Neuronal stem cell (in vitro differentiated cells): ENCODE results near the gene TAAR1.

Experiments used
- DNase-seq: peaks from one replicate; pipeline ENCODE4 v3.0.0-alpha.2; 2013; ENCODE audit warnings: low spot score
- H2AFZ ChIP-seq: one replicate; pipeline ENCODE4 v1.6.1; 2013; ENCODE audit warnings: mild to moderate bottlenecking, low read length, inconsistent platforms
- H2AK5ac ChIP-seq: 2 replicates; pipeline ENCODE4 v1.6.1; 2013; ENCODE audit warnings: low read depth, mild to moderate bottlenecking, inconsistent platforms, low read length, moderate library complexity, mixed read lengths
- H2BK120ac ChIP-seq: 2 replicates; pipeline ENCODE4 v1.6.1; 2013; ENCODE audit warnings: low read depth, mild to moderate bottlenecking, inconsistent platforms, low read length, moderate library complexity, mixed read lengths
- H2BK12ac ChIP-seq: one replicate; pipeline ENCODE4 v1.6.1; 2013; ENCODE audit warnings: low read length, inconsistent platforms
- H2BK15ac ChIP-seq: 2 replicates; pipeline ENCODE4 v1.6.1; 2013; ENCODE audit warnings: mild to moderate bottlenecking, low read length, inconsistent platforms, mixed read lengths
- H2BK5ac ChIP-seq: one replicate; pipeline ENCODE4 v1.6.1; 2013; ENCODE audit warnings: inconsistent platforms, mild to moderate bottlenecking, low read length, moderate library complexity
- H3K14ac ChIP-seq: one replicate; pipeline ENCODE4 v1.6.1; 2013; ENCODE audit warnings: low read length, inconsistent platforms
- H3K18ac ChIP-seq: 2 replicates; pipeline ENCODE4 v1.6.1; 2013; ENCODE audit warnings: low read length, inconsistent platforms
- H3K23ac ChIP-seq: 2 replicates; pipeline ENCODE4 v1.6.1; 2013; ENCODE audit warnings: low read depth, mild to moderate bottlenecking, mixed read lengths, low read length, inconsistent platforms; ENCODE audit not compliant: poor library complexity
- H3K27ac ChIP-seq: replicated peaks from 3 replicates; pipeline ENCODE4 v1.5.1; 2013; ENCODE audit warnings: low read length, inconsistent platforms
- H3K27me3 ChIP-seq, 3 experiments: 2 replicates each; pipeline ENCODE4 v1.6.1; 2013; ENCODE audit warnings: low read length in 3 of 3, mild to moderate bottlenecking in 2 of 3, inconsistent platforms in 1 of 3, low read depth in 1 of 3, mixed read lengths in 1 of 3, moderate library complexity in 1 of 3; ENCODE audit not compliant: control insufficient read depth in 3 of 3, insufficient read depth in 3 of 3
- H3K36me3 ChIP-seq, 2 donors: replicated peaks in 1 of 2; 2 replicates each; pipeline ENCODE4 v1.6.1; 2013; ENCODE audit warnings: low read length in 2 of 2; ENCODE audit not compliant: control insufficient read depth in 2 of 2, insufficient read depth in 2 of 2
- H3K4ac ChIP-seq: 2 replicates; pipeline ENCODE4 v1.6.1; 2013; ENCODE audit warnings: inconsistent platforms, mild to moderate bottlenecking, low read length, moderate library complexity
- H3K4me1 ChIP-seq, 2 donors: 1 replicate in 1 of 2; 2 replicates in 1 of 2; pipeline ENCODE4 v1.6.1; 2013; ENCODE audit warnings: low read length in 2 of 2, low read depth in 1 of 2; ENCODE audit not compliant: control insufficient read depth in 2 of 2, insufficient read depth in 1 of 2
- H3K4me2 ChIP-seq: one replicate; pipeline ENCODE4 v1.6.1; 2013; ENCODE audit warnings: mild to moderate bottlenecking, low read length, inconsistent platforms; ENCODE audit not compliant: insufficient read depth, poor library complexity, severe bottlenecking
- H3K4me3 ChIP-seq, 2 donors: 2 replicates each; pipeline ENCODE4 v1.5.1; 2013; ENCODE audit warnings: low read length in 2 of 2, mild to moderate bottlenecking in 2 of 2, inconsistent platforms in 1 of 2, moderate library complexity in 1 of 2
- H3K79me1 ChIP-seq: one replicate; pipeline ENCODE4 v1.6.1; 2013; ENCODE audit warnings: low read depth, mild to moderate bottlenecking, inconsistent platforms, low read length, moderate library complexity
- H3K9ac ChIP-seq: one replicate; pipeline ENCODE4 v1.6.1; 2013; ENCODE audit warnings: mild to moderate bottlenecking, low read depth, low read length, inconsistent platforms; ENCODE audit not compliant: poor library complexity
- H3K9me3 ChIP-seq, 2 donors: replicated peaks in 1 of 2; 2 replicates each; pipeline versions ENCODE3 to v1.6.1; 2013; ENCODE audit warnings: low read length in 2 of 2, mild to moderate bottlenecking in 2 of 2, inconsistent platforms in 1 of 2, low read depth in 1 of 2, mixed read lengths in 1 of 2, moderate library complexity in 1 of 2; ENCODE audit not compliant: control insufficient read depth in 2 of 2, insufficient read depth in 1 of 2
- H4K8ac ChIP-seq: one replicate; pipeline ENCODE4 v1.6.1; 2013; ENCODE audit warnings: low read depth, mild to moderate bottlenecking, inconsistent platforms, low read length, moderate library complexity
- H4K91ac ChIP-seq: one replicate; pipeline ENCODE4 v1.6.1; 2013; ENCODE audit warnings: low read length, low read depth, mild to moderate bottlenecking, inconsistent platforms; ENCODE audit not compliant: poor library complexity
- WGBS, 2 donors: extraction: QIAGEN DNeasy Blood & Tissue Kit; methylation state at CpG; one replicate each; pipeline ENCODE4 v1.1.7; 2013; ENCODE audit warnings: missing lambda C conversion rate in 2 of 2, mixed read lengths in 1 of 2; ENCODE audit not compliant: insufficient read length in 2 of 2, insufficient replicate concordance in 1 of 2; ENCODE audit errors: extremely low coverage in 2 of 2; 5-methylcytosine and 5-hydroxymethylcytosine counted together

The TAAR1 gene

DNA sequence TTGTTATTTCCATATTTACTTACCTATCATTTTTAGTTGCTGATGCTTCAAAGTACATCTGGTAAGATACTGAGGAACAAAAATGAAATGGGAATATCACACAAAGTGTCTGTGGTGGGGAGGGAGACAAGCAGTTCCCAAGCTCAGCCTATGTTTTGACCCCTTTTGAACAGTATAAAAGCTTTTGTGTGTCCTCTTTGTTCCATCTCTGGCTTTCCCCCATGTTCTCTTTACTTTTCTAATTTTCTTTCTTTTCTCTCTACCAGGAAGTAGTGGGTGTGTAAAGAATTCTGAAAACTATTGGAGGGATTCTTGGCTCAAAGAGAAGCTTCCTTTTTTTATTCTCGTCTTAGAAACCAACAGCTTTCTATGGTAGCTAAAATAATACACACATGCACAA, 42.3 kb downstream of the TAAR1 start:
- H3K36me3 ChIP-seq = no peaks in the 10 kb centered on the region
- H2AFZ ChIP-seq = peak overlapping the region; percentile 7
- no peak overlapping the region for H4K8ac ChIP-seq
- H3K4me1 ChIP-seq = peaks cover 1 to 7% of the 10 kb centered on the region in 2 donors
- no peak overlapping the region for H3K18ac ChIP-seq
- no peak overlapping the region for H3K4ac ChIP-seq
- no peak overlapping the region for H2BK15ac ChIP-seq
- no peaks in the 10 kb centered on the region for H3K79me1 ChIP-seq
- no peak overlapping the region for H3K4me2 ChIP-seq
- no CpG with 5 or more reads among the region's 1 CpG for WGBS, 2 donors
- no peak overlapping the region for H2BK120ac ChIP-seq
- no peak for DNase-seq
- no peak overlapping the region for H2BK12ac ChIP-seq
- H2BK5ac ChIP-seq = no peak overlapping the region
- no peak overlapping the region for H2AK5ac ChIP-seq
- H3K9me3 ChIP-seq = no peaks in the 10 kb centered on the region
- no peak overlapping the region for H3K9ac ChIP-seq
- H3K4me3 ChIP-seq = no peak overlapping the region
- peak overlapping the region; percentile 44 for H3K27ac ChIP-seq
- no peak overlapping the region for H3K14ac ChIP-seq
- no peaks in the 10 kb centered on the region for H3K27me3 ChIP-seq
- H4K91ac ChIP-seq = no peak overlapping the region
- H3K23ac ChIP-seq = no peak overlapping the region

DNA sequence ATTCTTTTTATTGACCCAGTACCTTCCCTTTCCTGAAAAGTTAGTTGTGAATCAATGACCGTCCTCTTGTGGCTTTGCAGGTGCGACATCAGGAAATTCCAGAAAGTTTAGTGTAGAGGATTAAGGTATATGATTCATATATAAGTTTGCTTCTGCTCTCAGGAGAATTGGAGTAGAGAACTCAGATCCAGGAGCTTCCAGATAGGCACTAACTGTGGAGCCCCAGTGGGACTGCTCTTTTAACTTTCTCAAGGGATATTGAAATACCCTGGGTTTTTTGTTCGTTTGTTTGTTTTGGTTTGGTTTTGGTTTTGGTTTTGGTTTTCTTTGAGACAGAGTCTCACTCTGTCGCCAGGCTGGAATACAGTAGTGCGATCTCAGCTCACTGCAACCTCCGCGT, 44.4 kb downstream of the TAAR1 start:
- Histone ChIP-seq H3K18ac (no peak overlapping the region), H2AFZ (no peak overlapping the region), H2BK15ac (no peak overlapping the region), H3K27me3 (no peaks in the 10 kb centered on the region), H3K4ac (no peak overlapping the region), H4K8ac (no peak overlapping the region), H2BK120ac (no peak overlapping the region), H3K36me3 (no peaks in the 10 kb centered on the region), H3K9me3 (no peaks in the 10 kb centered on the region), H3K9ac (no peak overlapping the region), H2BK12ac (no peak overlapping the region), H3K23ac (no peak overlapping the region), H3K14ac (no peak overlapping the region), H3K27ac (no peak overlapping the region), H3K4me2 (no peak overlapping the region), H3K4me3 (no peak overlapping the region), H3K79me1 (no peaks in the 10 kb centered on the region), H2BK5ac (no peak overlapping the region), H4K91ac (no peak overlapping the region), H3K4me1 (peaks cover 1 to 7% of the 10 kb centered on the region in 2 donors), H2AK5ac (no peak overlapping the region)
- no CpG with 5 or more reads among the region's 7 CpGs for WGBS, 2 donors
- DNase-seq = no peak

DNA sequence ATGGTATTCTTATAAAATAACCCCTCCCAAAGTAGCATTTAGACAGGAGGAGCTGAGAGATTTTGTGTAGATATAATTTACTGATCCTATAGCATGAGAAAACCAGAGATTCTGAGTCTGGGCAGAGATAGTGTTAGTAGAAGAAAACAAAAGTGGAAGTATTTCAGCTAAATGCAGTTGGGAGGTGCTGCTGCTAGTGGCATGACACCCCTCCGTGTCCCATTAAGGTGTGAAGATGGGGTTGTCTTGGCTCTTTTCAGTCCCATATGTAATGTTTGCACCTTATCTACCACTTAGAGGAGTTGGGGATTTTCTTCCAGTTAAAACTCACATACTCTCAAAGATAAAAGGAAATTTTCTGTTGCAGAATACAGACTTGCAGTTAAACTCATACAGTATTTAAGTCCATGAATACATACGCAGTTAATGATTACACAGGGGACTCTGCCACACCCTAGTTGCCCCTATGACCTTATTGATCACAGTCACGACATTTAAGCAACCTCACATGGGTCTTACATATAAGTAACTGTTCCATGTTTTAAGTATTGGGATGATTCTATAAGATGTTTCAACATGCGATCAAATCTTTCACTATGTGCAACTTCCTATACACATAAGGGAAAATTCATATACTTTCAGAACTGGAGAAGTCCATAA, 46.4 kb downstream of the TAAR1 start:
- H3K14ac ChIP-seq = no peak overlapping the region
- WGBS, 2 donors = no CpG with 5 or more reads among the region's 4 CpGs
- H3K9me3 ChIP-seq = no peaks in the 10 kb centered on the region
- DNase-seq = no peak
- H3K4me3 ChIP-seq = no peak overlapping the region
- no peak overlapping the region for H2BK120ac ChIP-seq
- H4K8ac ChIP-seq = no peak overlapping the region
- no peak overlapping the region for H2BK15ac ChIP-seq
- no peaks in the 10 kb centered on the region for H3K36me3 ChIP-seq
- H3K79me1 ChIP-seq = no peaks in the 10 kb centered on the region
- H3K9ac ChIP-seq = no peak overlapping the region
- H2AFZ ChIP-seq = no peak overlapping the region
- no peak overlapping the region for H3K27ac ChIP-seq
- no peak overlapping the region for H2BK12ac ChIP-seq
- H2AK5ac ChIP-seq = no peak overlapping the region
- no peak overlapping the region for H4K91ac ChIP-seq
- no peak overlapping the region for H3K23ac ChIP-seq
- H3K4me1 ChIP-seq = peaks cover 1 to 16% of the 10 kb centered on the region in 2 donors
- no peak overlapping the region for H3K4me2 ChIP-seq
- no peak overlapping the region for H2BK5ac ChIP-seq
- no peak overlapping the region for H3K4ac ChIP-seq
- no peaks in the 10 kb centered on the region for H3K27me3 ChIP-seq
- H3K18ac ChIP-seq = no peak overlapping the region

DNA sequence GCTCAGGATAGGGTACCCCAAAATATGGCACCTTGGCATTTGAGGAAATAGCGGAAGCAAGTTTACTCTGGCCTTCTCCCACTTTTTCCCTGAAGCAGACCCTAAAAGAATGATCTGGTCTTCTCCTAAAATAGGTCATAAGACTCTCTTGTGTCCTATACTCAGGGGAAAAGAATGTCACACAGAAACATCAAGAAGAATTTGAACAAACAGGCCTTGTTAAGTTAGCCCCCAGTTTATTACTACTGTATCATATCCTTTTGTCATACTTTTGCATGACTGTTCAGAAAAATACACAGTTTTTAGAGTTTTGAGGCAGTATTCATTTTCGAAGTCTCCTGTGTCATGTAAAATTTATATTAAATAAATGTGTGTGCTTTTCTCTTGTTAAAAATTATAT, 47.4 kb downstream of the TAAR1 start:
- H4K8ac ChIP-seq = no peak overlapping the region
- H3K23ac ChIP-seq = no peak overlapping the region
- H3K4me1 ChIP-seq = peaks cover 1 to 13% of the 10 kb centered on the region in 2 donors
- no peak overlapping the region for H3K18ac ChIP-seq
- no peaks in the 10 kb centered on the region for H3K9me3 ChIP-seq
- H3K27me3 ChIP-seq = no peaks in the 10 kb centered on the region
- no peak overlapping the region for H3K4me3 ChIP-seq
- no peak overlapping the region for H3K14ac ChIP-seq
- no peak for DNase-seq
- no peak overlapping the region for H3K4me2 ChIP-seq
- WGBS, 2 donors = no CpG with 5 or more reads among the region's 2 CpGs
- H3K79me1 ChIP-seq = no peaks in the 10 kb centered on the region
- H3K9ac ChIP-seq = no peak overlapping the region
- H2BK12ac ChIP-seq = no peak overlapping the region
- no peak overlapping the region for H2AFZ ChIP-seq
- no peak overlapping the region for H2AK5ac ChIP-seq
- no peak overlapping the region for H3K27ac ChIP-seq
- H2BK15ac ChIP-seq = no peak overlapping the region
- H3K36me3 ChIP-seq = no peaks in the 10 kb centered on the region
- no peak overlapping the region for H2BK5ac ChIP-seq
- H3K4ac ChIP-seq = no peak overlapping the region
- H4K91ac ChIP-seq = no peak overlapping the region
- no peak overlapping the region for H2BK120ac ChIP-seq
